Endothelial cell of umbilical vein (primary cell): ENCODE data around the gene RNLS. TPM values are rescaled to one million over a fixed set of nuclear protein-coding genes. Genes with fewer than 3 reads are reported as not detected.

Source experiments
- BruUV-seq: library from RNA; stranded (reverse); fragments of 400-500 nt; replicated peaks from 2 replicates; lab custom pipeline; 2021; lab: Mats Ljungman, UMichigan
- CTCF ChIA-PET: fragments of 300-600, 350-600 bp; sonication (Branson Sonifier 250); formaldehyde crosslinking; loops from one replicate; lab custom pipeline; 2021; ENCODE audit warnings: antibody characterized with exemption, inconsistent platforms; lab: Charles Lee
- POLR2A ChIA-PET: fragments of 300-600, 350-600 bp; sonication (Branson Sonifier 250); formaldehyde crosslinking; loops from one replicate; lab custom pipeline; 2021; ENCODE audit warnings: antibody characterized with exemption, inconsistent platforms; lab: Charles Lee
- DNase-seq: peaks from one replicate; pipeline ENCODE4 v3.0.0-alpha.2; 2011; ENCODE audit warnings: low read depth, low spot score
- FAIRE-seq: peaks from 2 replicates; lab custom pipeline; 2011; peaks lifted over from hg19 to GRCh38; lab: Jason Lieb, UNC
- H2AFZ ChIP-seq: 2 replicates; pipeline ENCODE4 v1.6.0; 2012; ENCODE audit warnings: low read depth, low read length, control low read depth, inconsistent platforms
- H3K27ac ChIP-seq: 2 replicates; pipeline ENCODE4 v1.5.1; 2011; ENCODE audit warnings: low read depth, mild to moderate bottlenecking, control low read depth, low read length, moderate library complexity; ENCODE audit not compliant: insufficient read depth
- H3K27me3 ChIP-seq, 2 experiments: 2 replicates each; pipeline versions ENCODE4 v1.6.0 to v1.6.1; 2011; ENCODE audit warnings: low read length in 2 of 2, mixed read lengths in 1 of 2; ENCODE audit not compliant: control insufficient read depth in 2 of 2, insufficient read depth in 2 of 2
- H3K36me3 ChIP-seq, 2 experiments: 2 replicates in 1 of 2; 3 replicates in 1 of 2; pipeline ENCODE4 v1.5.1; 2011; ENCODE audit warnings: low read length in 2 of 2, mild to moderate bottlenecking in 1 of 2, moderate library complexity in 1 of 2; ENCODE audit not compliant: control insufficient read depth in 2 of 2, insufficient read depth in 2 of 2; ENCODE audit errors: extremely low read depth in 1 of 2
- H3K4me1 ChIP-seq: 3 replicates; pipeline ENCODE4 v1.5.1; 2011; ENCODE audit warnings: mild to moderate bottlenecking, low read length; ENCODE audit not compliant: control insufficient read depth, insufficient read depth; ENCODE audit errors: extremely low read depth
- H3K4me2 ChIP-seq: 2 replicates; pipeline ENCODE4 v1.6.1; 2011; ENCODE audit warnings: low read length, control low read depth, mixed read lengths; ENCODE audit not compliant: insufficient read depth
- H3K4me3 ChIP-seq, 3 experiments: fragments of 200-600 bp in 1 of 3; sonication (generic), shearing (Covaris generic) in 1 of 3; replicated peaks in 1 of 3; 2 replicates each; pipeline ENCODE4 v1.5.1; 2011 to 2016; ENCODE audit warnings: control low read depth in 3 of 3, low read length in 3 of 3, mild to moderate bottlenecking in 2 of 3, inconsistent platforms in 1 of 3, low read depth in 1 of 3, moderate library complexity in 1 of 3; ENCODE audit not compliant: insufficient read depth in 1 of 3
- H3K79me2 ChIP-seq: 2 replicates; pipeline ENCODE4 v1.6.0; 2012; ENCODE audit warnings: low read length, inconsistent platforms; ENCODE audit not compliant: control insufficient read depth, insufficient read depth
- H3K9ac ChIP-seq: replicated peaks from 2 replicates; pipeline ENCODE3; 2011; ENCODE audit warnings: low read length, control low read depth; ENCODE audit not compliant: insufficient read depth; ENCODE audit errors: extremely low read depth
- H3K9me1 ChIP-seq: replicated peaks from 3 replicates; pipeline ENCODE4 v1.6.0; 2011; ENCODE audit warnings: mild to moderate bottlenecking, low read length; ENCODE audit not compliant: control insufficient read depth, insufficient read depth; ENCODE audit errors: extremely low read depth
- H3K9me3 ChIP-seq: replicated peaks from 2 replicates; pipeline ENCODE4 v1.5.1; 2012; ENCODE audit warnings: low read length, inconsistent platforms; ENCODE audit not compliant: control insufficient read depth, insufficient read depth
- H4K20me1 ChIP-seq: replicated peaks from 2 replicates; pipeline ENCODE3; 2011; ENCODE audit warnings: mild to moderate bottlenecking, low read length; ENCODE audit not compliant: control insufficient read depth, insufficient read depth; ENCODE audit errors: extremely low read depth
- EZH2 ChIP-seq: IDR thresholded peaks from 2 replicates; pipeline ENCODE4 v1.6.1; 2012; ENCODE audit warnings: borderline replicate concordance, low read depth, mild to moderate bottlenecking, moderate library complexity, low read length, inconsistent platforms; ENCODE audit not compliant: severe bottlenecking
- FOS ChIP-seq: IDR thresholded peaks from 2 replicates; pipeline ENCODE4 v1.6.1; 2011; ENCODE audit warnings: mild to moderate bottlenecking, low read length, moderate library complexity, borderline replicate concordance; ENCODE audit not compliant: insufficient read depth
- GATA2 ChIP-seq: IDR thresholded peaks from 2 replicates; pipeline ENCODE4 v1.7.0; 2011; ENCODE audit warnings: low read depth, mild to moderate bottlenecking, moderate library complexity, mixed read lengths, low read length; ENCODE audit not compliant: insufficient read length, insufficient read depth
- JUN ChIP-seq: IDR thresholded peaks from 2 replicates; pipeline ENCODE4 v1.6.1; 2011; ENCODE audit warnings: borderline replicate concordance, low read depth; ENCODE audit not compliant: insufficient read length, insufficient read depth
- MYC ChIP-seq: IDR thresholded peaks from one replicate; pipeline ENCODE4 v1.6.1; 2011; ENCODE audit warnings: mild to moderate bottlenecking, low read depth, low read length
- POLR2A ChIP-seq: IDR thresholded peaks from 2 replicates; pipeline ENCODE4 v1.6.1; 2012; ENCODE audit warnings: low read depth, mild to moderate bottlenecking, control low read depth, low read length
- POLR2AphosphoS5 ChIP-seq: IDR thresholded peaks from 2 replicates; pipeline ENCODE4 v1.6.1; 2012; ENCODE audit warnings: low read depth, mild to moderate bottlenecking, control low read depth, low read length, moderate library complexity; ENCODE audit not compliant: insufficient read depth
- dilution Hi-C: fragments of 300-500 bp; cut with MboI; formaldehyde crosslinking; loops from one replicate; pipeline ENCODE4 v1.15.0; 2019; ENCODE audit warnings: low sequenced_read_pairs; ENCODE audit not compliant: extremely low pct_ligation_motif_present
- intact Hi-C: fragments of 100-400 bp; cut with micrococcal nuclease; formaldehyde crosslinking; loops from one replicate; pipeline ENCODE4 v1.10.0; 2022
- polyA plus RNA-seq, 4 experiments: library from polyadenylated mRNA; depleted of rRNA in 3 of 4; stranded (reverse) in 3 of 4; unstranded in 1 of 4; fragments of >200 nt; gene quantifications; 2 replicates each; pipeline versions ENCODE4 v1.2.1 to v1.2.3, GENCODE V29; 2011 to 2012; ENCODE audit warnings: missing spikeins in 1 of 4
- total RNA-seq: library from RNA; stranded (reverse); gene quantifications from 2 replicates; pipeline ENCODE4 v1.2.3, GENCODE V29; 2021
- TF ChIP-seq, protein P1 (sequence below), 2 donors: IDR thresholded peaks; 1 replicate in 1 of 2; 2 replicates in 1 of 2; pipeline ENCODE4 v1.5.1; 2011; ENCODE audit warnings: low read length in 2 of 2, mild to moderate bottlenecking in 2 of 2, moderate library complexity in 2 of 2, control low read depth in 1 of 2, inconsistent platforms in 1 of 2, low read depth in 1 of 2; ENCODE audit not compliant: insufficient read depth in 1 of 2; ENCODE audit errors: extremely low read depth in 1 of 2
- TF ChIP-seq, protein P2 (sequence below): IDR thresholded peaks from 2 replicates; pipeline ENCODE4 v1.6.1; 2011; ENCODE audit not compliant: insufficient read depth, insufficient read length

Gene RNLS
- total and polyA plus RNA-seq, 2 donors (not counting 3 experiments of a cell fraction or from before 2014, with no cell fraction given), result 2.5 to 4.6 TPM

DNA sequence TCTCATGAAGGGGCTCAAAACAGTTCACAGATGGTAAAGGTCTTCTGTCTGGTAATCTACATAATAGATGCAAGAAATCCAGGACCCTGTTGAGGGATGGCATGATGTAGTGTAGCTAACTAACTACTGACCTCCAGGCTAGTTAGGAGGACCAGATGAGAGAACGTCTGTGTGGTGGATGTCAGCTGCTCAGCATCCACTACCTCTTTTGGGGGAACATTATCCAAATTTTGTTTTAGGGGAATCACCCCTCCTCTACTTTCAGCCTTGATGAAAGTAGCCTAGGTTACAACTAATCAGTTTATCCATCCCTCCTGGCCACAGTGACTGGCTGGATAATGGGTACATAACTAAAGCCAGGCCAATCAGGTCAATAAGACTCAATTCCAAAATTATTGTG is 246.0 kb downstream of the RNLS start:
- CTCF ChIA-PET, result interaction anchor here (1.4 kb wide), 1 partner anchor 16 kb away, joined by 4 read pairs; no protein-coding TSS in a partner anchor
- no peaks in the 10 kb centered on the region for H3K36me3 ChIP-seq
- no peak overlapping the region for H3K4me2 ChIP-seq
- intact Hi-C loops (no loop called here), dilution Hi-C loops (no loop called here)
- TF ChIP-seq POLR2AphosphoS5 (no peak), JUN (no peak), POLR2A (no peak), GATA2 (no peak), FOS (no peak)
- no peaks in the 10 kb centered on the region for H4K20me1 ChIP-seq
- no peaks in the 10 kb centered on the region for H3K9me1 ChIP-seq
- H3K27ac ChIP-seq, result no peak overlapping the region
- H3K79me2 ChIP-seq, result no peaks in the 10 kb centered on the region
- no peaks in the 10 kb centered on the region for H3K9me3 ChIP-seq
- DNase-seq (no peak), FAIRE-seq (no peak)
- no peak overlapping the region for H3K4me3 ChIP-seq
- no peak overlapping the region for H3K9ac ChIP-seq
- no TSS peak for BruUV-seq
- H3K4me1 ChIP-seq, result no peaks in the 10 kb centered on the region
- H2AFZ ChIP-seq, result no peak overlapping the region
- POLR2A ChIA-PET, result no interaction called here
- H3K27me3 ChIP-seq, result no peaks in the 10 kb centered on the region

DNA sequence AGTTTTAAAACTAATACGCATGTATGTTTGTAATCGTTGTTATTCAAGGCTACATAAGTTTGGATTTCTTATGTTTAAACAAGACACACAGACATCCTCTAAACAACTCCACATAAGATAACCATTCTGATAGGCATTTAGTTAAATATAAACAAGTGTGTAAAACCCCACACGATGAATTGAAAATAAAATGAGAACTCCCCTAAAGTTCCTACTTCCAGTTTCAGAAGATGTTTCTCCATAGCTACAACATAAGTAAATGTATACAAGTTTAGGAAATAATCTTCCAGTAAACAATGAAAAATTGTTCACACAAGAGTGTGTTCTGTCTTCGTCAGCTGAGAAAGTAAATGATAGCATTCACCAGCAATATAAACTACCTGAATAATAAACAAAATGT is 246.8 kb downstream of the RNLS start:
- TF ChIP-seq EZH2 (no peak), GATA2 (no peak), JUN (no peak), POLR2AphosphoS5 (no peak), MYC (no peak), POLR2A (no peak), FOS (no peak)
- TF ChIP-seq, protein P1, sequence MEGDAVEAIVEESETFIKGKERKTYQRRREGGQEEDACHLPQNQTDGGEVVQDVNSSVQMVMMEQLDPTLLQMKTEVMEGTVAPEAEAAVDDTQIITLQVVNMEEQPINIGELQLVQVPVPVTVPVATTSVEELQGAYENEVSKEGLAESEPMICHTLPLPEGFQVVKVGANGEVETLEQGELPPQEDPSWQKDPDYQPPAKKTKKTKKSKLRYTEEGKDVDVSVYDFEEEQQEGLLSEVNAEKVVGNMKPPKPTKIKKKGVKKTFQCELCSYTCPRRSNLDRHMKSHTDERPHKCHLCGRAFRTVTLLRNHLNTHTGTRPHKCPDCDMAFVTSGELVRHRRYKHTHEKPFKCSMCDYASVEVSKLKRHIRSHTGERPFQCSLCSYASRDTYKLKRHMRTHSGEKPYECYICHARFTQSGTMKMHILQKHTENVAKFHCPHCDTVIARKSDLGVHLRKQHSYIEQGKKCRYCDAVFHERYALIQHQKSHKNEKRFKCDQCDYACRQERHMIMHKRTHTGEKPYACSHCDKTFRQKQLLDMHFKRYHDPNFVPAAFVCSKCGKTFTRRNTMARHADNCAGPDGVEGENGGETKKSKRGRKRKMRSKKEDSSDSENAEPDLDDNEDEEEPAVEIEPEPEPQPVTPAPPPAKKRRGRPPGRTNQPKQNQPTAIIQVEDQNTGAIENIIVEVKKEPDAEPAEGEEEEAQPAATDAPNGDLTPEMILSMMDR (IDR thresholded peaks at IDR 0.05; ENCODE audit: extremely low read depth in 1 of 2, insufficient read depth in 1 of 2, low read depth in 1 of 2, low read length in 2 of 2), result no peak
- TF ChIP-seq, protein P2, sequence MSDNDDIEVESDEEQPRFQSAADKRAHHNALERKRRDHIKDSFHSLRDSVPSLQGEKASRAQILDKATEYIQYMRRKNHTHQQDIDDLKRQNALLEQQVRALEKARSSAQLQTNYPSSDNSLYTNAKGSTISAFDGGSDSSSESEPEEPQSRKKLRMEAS, result no peak
- Histone ChIP-seq H3K36me3 (no peaks in the 10 kb centered on the region), H3K79me2 (no peaks in the 10 kb centered on the region), H2AFZ (no peak overlapping the region), H3K4me3 (no peak overlapping the region), H3K27me3 (no peaks in the 10 kb centered on the region), H3K9me1 (no peaks in the 10 kb centered on the region), H3K27ac (no peak overlapping the region), H4K20me1 (no peaks in the 10 kb centered on the region), H3K9me3 (no peaks in the 10 kb centered on the region), H3K9ac (no peak overlapping the region), H3K4me1 (no peaks in the 10 kb centered on the region), H3K4me2 (no peak overlapping the region)
- CTCF ChIA-PET, result interaction anchor here (1.0 to 1.7 kb wide), 5 partner anchors 10 to 53 kb away, joined by 3 to 9 read pairs (median 5); no protein-coding TSS in a partner anchor
- dilution Hi-C loops, result no loop called here
- no peak for FAIRE-seq
- BruUV-seq, result no TSS peak
- intact Hi-C loops, result no loop called here
- DNase-seq, result no peak
- POLR2A ChIA-PET, result no interaction called here
